ENCODE measurements around the gene FRRS1L. TPM values are rescaled to one million over a fixed set of nuclear protein-coding genes. Genes with fewer than 3 reads are reported as not detected.

The FRRS1L gene
- total and polyA plus RNA-seq, 8 donors, result 0.12 to 4.6 (median 0.55) TPM; not detected in 1

- intact Hi-C loops (cut with DNase I; ENCODE audit: low total_unique reads), result no loop called here
- no peak for TF ChIP-seq CTCF (IDR thresholded peaks at IDR 0.05)
- no peak for TF ChIP-seq POLR2AphosphoS5 (IDR thresholded peaks at IDR 0.05)
- TF ChIP-seq POLR2A (IDR thresholded peaks at IDR 0.05), result no peak
- TF ChIP-seq EP300 (IDR thresholded peaks at IDR 0.05), result no peak
These were observed 32.6 kb upstream of the FRRS1L start for GRCh38 chr9:109199676-109200075.

GRCh38 chr9:109198736-109199382 lies 31.8 kb upstream of the FRRS1L start:
- no peaks in the 10 kb centered on the region for H3K4me1 ChIP-seq
- H3K27me3 ChIP-seq, result no peaks in the 10 kb centered on the region
- 53 to 70% (median 60%) methylated on average over 6 of the region's 6 CpGs for WGBS, 5 donors
- TF ChIP-seq EP300 (IDR thresholded peaks at IDR 0.05) (no peak), POLR2A (IDR thresholded peaks at IDR 0.05) (no peak), CTCF (IDR thresholded peaks at IDR 0.05) (no peak), POLR2AphosphoS5 (IDR thresholded peaks at IDR 0.05) (no peak)
- H3K4me3 ChIP-seq, result no peak overlapping the region
- H3K27ac ChIP-seq, result no peak overlapping the region
- no peak for DNase-seq
- no peaks in the 10 kb centered on the region for H3K36me3 ChIP-seq
- intact Hi-C loops (cut with DNase I; ENCODE audit: low total_unique reads), result no loop called here
- H3K9me3 ChIP-seq, result no peaks in the 10 kb centered on the region

More at GRCh38 chr9:109199676-109200075, 32.6 kb upstream of the FRRS1L start:
- WGBS, 5 donors, result 80 to 86% (median 85%) methylated on average over 5 of the region's 5 CpGs
- DNase-seq, result no peak
- H3K4me1 ChIP-seq, result no peaks in the 10 kb centered on the region
- H3K4me3 ChIP-seq, result no peak overlapping the region
- H3K27ac ChIP-seq, result no peak overlapping the region
- no peaks in the 10 kb centered on the region for H3K36me3 ChIP-seq
- no peaks in the 10 kb centered on the region for H3K27me3 ChIP-seq
- no peaks in the 10 kb centered on the region for H3K9me3 ChIP-seq

- Histone ChIP-seq H3K4me1 (no peaks in the 10 kb centered on the region), H3K36me3 (no peaks in the 10 kb centered on the region), H3K9me3 (no peaks in the 10 kb centered on the region), H3K27me3 (no peaks in the 10 kb centered on the region), H3K4me3 (no peak overlapping the region), H3K27ac (no peak overlapping the region)
- no peak for TF ChIP-seq EP300 (IDR thresholded peaks at IDR 0.05)
- no peak for TF ChIP-seq CTCF (IDR thresholded peaks at IDR 0.05)
- TF ChIP-seq POLR2AphosphoS5 (IDR thresholded peaks at IDR 0.05), result no peak
- TF ChIP-seq POLR2A (IDR thresholded peaks at IDR 0.05), result no peak
- intact Hi-C loops (cut with DNase I; ENCODE audit: low total_unique reads), result no loop called here
- DNase-seq, result no peak
- WGBS, 5 donors, result 52 to 74% (median 72%) methylated on average over 11 of the region's 11 CpGs
These were observed 27.0 kb upstream of the FRRS1L start for GRCh38 chr9:109193974-109194556.

GRCh38 chr9:109192732-109193361 lies 25.8 kb upstream of the FRRS1L start:
- H3K9me3 ChIP-seq, result no peaks in the 10 kb centered on the region
- H3K4me1 ChIP-seq, result no peaks in the 10 kb centered on the region
- no peak overlapping the region for H3K27ac ChIP-seq
- peak; percentile 62 to 68 for DNase-seq
- intact Hi-C loops (cut with DNase I; ENCODE audit: low total_unique reads), result no loop called here
- no peaks in the 10 kb centered on the region for H3K36me3 ChIP-seq
- WGBS, 5 donors, result 19 to 54% (median 38%) methylated on average over 7 of the region's 7 CpGs
- no peak overlapping the region for H3K4me3 ChIP-seq
- TF ChIP-seq POLR2AphosphoS5 (IDR thresholded peaks at IDR 0.05) (peak in 1 of 3 donors; percentile 17), CTCF (IDR thresholded peaks at IDR 0.05) (peak in 5 of 7 experiments; percentile 25 to 77 (median 52)), EP300 (IDR thresholded peaks at IDR 0.05) (no peak)
- no peaks in the 10 kb centered on the region for H3K27me3 ChIP-seq

Data from stomach (tissue), 9 donors.